ENCODE measurements around the gene EPSTI1. TPM values are rescaled to one million over a fixed set of nuclear protein-coding genes. Genes with fewer than 3 reads are reported as not detected.
A peak's percentile ranks its signal among the peaks of the same experiment; 100 is the strongest.
"Not testable (repeated sequence)": the region's sequence is repeated elsewhere in the genome, so short reads cannot be mapped to it uniquely, and the experiment has no call there.

The EPSTI1 gene
- total RNA-seq, 4 donors from 2014 or later: 13.1 to 145 (median 18.7) TPM

- intact Hi-C loops (cut with DNase I; ENCODE audit: low total_unique reads): no loop called here
- 34 to 45% methylated on average over 4 of the region's 4 CpGs for WGBS, 2 donors (ENCODE audit: low coverage in 1 of 2)
Observed at GRCh38 chr13:42992764-42993122, 702 bp upstream of the EPSTI1 start.

GRCh38 chr13:42991233-42991897 is 676 bp downstream of the EPSTI1 start:
- WGBS, 2 donors (ENCODE audit: low coverage in 1 of 2): 38 to 52% methylated on average over 11 to 15 of the region's 15 CpGs
- intact Hi-C loops (cut with DNase I; ENCODE audit: low total_unique reads); DNase-seq; H3K9me3 ChIP-seq; H3K36me3 ChIP-seq; in situ Hi-C loops (cut with MboI; ENCODE audit: low pct_ligation_motif_present in 1 of 4, low pct_unique_long_range_greater_than_20kb in 1 of 4, low sequenced_read_pairs in 3 of 4); H3K27me3 ChIP-seq: not testable (repeated sequence)
- peaks cover 13 to 28% (median 22%) of the 10 kb centered on the region in 4 donors for H3K4me1 ChIP-seq
- H3K27ac ChIP-seq: peak overlapping the region; percentile 90 to 98 (median 93)
- H3K4me3 ChIP-seq: peak overlapping the region; percentile 56 to 94 (median 67)

More at GRCh38 chr13:42992764-42993122, 702 bp upstream of the EPSTI1 start:
- in situ Hi-C loops (cut with MboI; ENCODE audit: low pct_ligation_motif_present in 1 of 4, low pct_unique_long_range_greater_than_20kb in 1 of 4, low sequenced_read_pairs in 3 of 4): no loop called here
- H3K9me3 ChIP-seq: no peaks in the 10 kb centered on the region
- peak overlapping the region in 3 of 4 donors; percentile 56 to 94 (median 59) for H3K4me3 ChIP-seq
- no peak for TF ChIP-seq EP300 (IDR thresholded peaks at IDR 0.05; ENCODE audit: low read depth)
- TF ChIP-seq POLR2AphosphoS5 (IDR thresholded peaks at IDR 0.05): no peak
- TF ChIP-seq POLR2A (IDR thresholded peaks at IDR 0.05): no peak
- TF ChIP-seq CTCF (IDR thresholded peaks at IDR 0.05): no peak
- H3K27me3 ChIP-seq: no peaks in the 10 kb centered on the region
- H3K36me3 ChIP-seq: no peaks in the 10 kb centered on the region
- peaks cover 13 to 27% (median 22%) of the 10 kb centered on the region in 4 donors for H3K4me1 ChIP-seq
- H3K27ac ChIP-seq: peak overlapping the region; percentile 90 to 98 (median 93)
- no peak for DNase-seq

- WGBS, 2 donors (ENCODE audit: low coverage in 1 of 2): 30 to 31% methylated on average over 7 to 10 of the region's 10 CpGs
Observed at GRCh38 chr13:42990291-42991232, 1.5 kb downstream of the EPSTI1 start.

GRCh38 chr13:42986176-42986574 is 5.9 kb downstream of the EPSTI1 start:
- WGBS, 2 donors (ENCODE audit: low coverage in 1 of 2): 82% methylated on average over 7 of the region's 7 CpGs; no CpG with 5 or more reads in 1 of the 2 donors
- no peaks in the 10 kb centered on the region for H3K9me3 ChIP-seq
- no peak for DNase-seq
- H3K36me3 ChIP-seq: no peaks in the 10 kb centered on the region
- peak overlapping the region; percentile 80 to 90 (median 84) for H3K27ac ChIP-seq
- peak overlapping the region in 1 of 4 donors; percentile 2 for H3K4me3 ChIP-seq
- intact Hi-C loops (cut with DNase I; ENCODE audit: low total_unique reads) (no loop called here), in situ Hi-C loops (cut with MboI; ENCODE audit: low pct_ligation_motif_present in 1 of 4, low pct_unique_long_range_greater_than_20kb in 1 of 4, low sequenced_read_pairs in 3 of 4) (no loop called here)
- peaks cover 19 to 49% (median 32%) of the 10 kb centered on the region in 4 donors for H3K4me1 ChIP-seq
- TF ChIP-seq POLR2A (IDR thresholded peaks at IDR 0.05) (no peak), POLR2AphosphoS5 (IDR thresholded peaks at IDR 0.05) (no peak), EP300 (IDR thresholded peaks at IDR 0.05; ENCODE audit: low read depth) (no peak), CTCF (IDR thresholded peaks at IDR 0.05) (no peak)
- no peaks in the 10 kb centered on the region for H3K27me3 ChIP-seq

More at GRCh38 chr13:42990291-42991232, 1.5 kb downstream of the EPSTI1 start:
- intact Hi-C loops (cut with DNase I; ENCODE audit: low total_unique reads): no loop called here
- Histone ChIP-seq H3K4me1 (peaks cover 14 to 36% (median 29%) of the 10 kb centered on the region in 4 donors), H3K36me3 (no peaks in the 10 kb centered on the region), H3K27ac (peak overlapping the region; percentile 90 to 98 (median 93)), H3K9me3 (no peaks in the 10 kb centered on the region), H3K4me3 (peak overlapping the region in 3 of 4 donors; percentile 56 to 94 (median 59)), H3K27me3 (no peaks in the 10 kb centered on the region)
- in situ Hi-C loops (cut with MboI; ENCODE audit: low pct_ligation_motif_present in 1 of 4, low pct_unique_long_range_greater_than_20kb in 1 of 4, low sequenced_read_pairs in 3 of 4): no loop called here
- no peak for DNase-seq
- no peak for TF ChIP-seq POLR2A (IDR thresholded peaks at IDR 0.05)

All from transverse colon (tissue), 4 donors.